HG02970 (cell line): ENCODE measurements around the gene MRPS21.
"Not testable (repeated sequence)": the region's sequence is repeated elsewhere in the genome, so short reads cannot be mapped to it uniquely, and the experiment has no call there.

Source experiments
- ATAC-seq: cut with Tn5 transposase; IDR thresholded peaks from one replicate; pipeline ENCODE4 v1.9.1; 2021; ENCODE audit warnings: mild to moderate bottlenecking, moderate library complexity, moderate number of reproducible peaks; ENCODE audit not compliant: unreplicated experiment, low FRiP score

Gene MRPS21

DNA sequence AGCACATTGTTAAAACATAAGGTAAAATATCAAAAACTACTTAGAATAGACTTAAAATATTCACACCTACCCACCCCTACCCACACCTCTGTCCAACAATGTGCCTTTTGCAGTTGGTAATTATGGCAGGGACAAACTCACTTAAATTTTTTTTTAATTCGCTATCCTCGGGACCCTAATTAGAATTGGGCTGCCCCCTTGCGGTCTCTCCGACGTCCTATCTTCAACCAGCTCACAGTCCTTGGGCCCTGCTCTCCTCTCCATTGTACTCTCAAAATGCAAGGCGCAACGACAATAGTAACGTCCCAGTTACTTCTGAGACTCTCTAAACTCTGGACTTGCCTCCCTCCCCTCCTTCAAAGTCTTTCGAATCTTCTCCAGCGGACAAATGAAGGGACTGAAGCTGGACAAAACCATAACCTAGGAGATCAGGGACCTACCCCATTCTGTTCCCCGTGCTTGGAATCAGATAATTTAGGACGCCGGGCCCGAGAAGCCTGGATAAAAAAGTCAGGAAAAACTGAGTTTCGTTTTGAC, 12.4 kb upstream of the MRPS21 start:
- no peak for ATAC-seq

DNA sequence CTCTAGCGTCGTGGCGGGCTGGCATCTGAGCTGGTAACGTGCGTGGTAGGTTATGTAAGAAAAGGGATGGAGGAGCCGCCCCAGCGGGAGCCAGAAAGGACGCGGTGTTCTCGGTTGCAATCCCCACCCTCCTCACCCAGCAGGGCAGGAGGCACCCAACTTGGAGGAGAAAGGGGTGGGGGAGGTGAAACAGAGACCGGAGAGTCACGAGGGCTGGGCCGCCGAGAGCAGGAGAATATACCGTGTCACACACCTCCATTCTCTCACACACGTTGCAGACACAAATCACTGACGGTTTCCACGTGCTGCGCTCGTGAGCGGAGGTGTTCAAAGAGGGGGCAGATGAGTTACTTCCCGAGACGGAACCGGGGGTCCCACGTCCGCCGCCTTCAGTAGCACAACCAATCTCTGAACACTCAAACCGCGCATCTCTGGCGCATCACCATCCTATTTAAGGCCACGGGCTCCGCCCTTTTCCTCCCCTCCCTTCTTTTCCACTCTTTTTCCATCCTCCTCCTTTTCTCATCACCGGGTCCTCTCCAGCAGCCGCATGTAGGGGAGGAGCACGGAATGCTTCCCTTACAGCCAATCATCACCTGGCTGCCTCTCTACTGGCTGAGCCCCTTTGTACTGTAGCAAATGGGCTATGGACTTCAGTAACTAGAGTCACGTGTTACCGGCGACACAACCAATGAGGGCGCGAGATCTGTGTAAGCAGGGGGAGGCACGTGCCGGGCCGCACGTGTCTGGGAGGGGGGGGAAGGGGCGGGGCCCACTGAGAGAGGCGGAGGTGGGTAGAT, 11.7 kb upstream of the MRPS21 start, which contains the start of gene CIART:
TSS of gene CIART (plus strand) at position 797 of the 800 bp plus-strand sequence. CDS start 714 bp downstream, outside the sequence.
- no peak for ATAC-seq

DNA sequence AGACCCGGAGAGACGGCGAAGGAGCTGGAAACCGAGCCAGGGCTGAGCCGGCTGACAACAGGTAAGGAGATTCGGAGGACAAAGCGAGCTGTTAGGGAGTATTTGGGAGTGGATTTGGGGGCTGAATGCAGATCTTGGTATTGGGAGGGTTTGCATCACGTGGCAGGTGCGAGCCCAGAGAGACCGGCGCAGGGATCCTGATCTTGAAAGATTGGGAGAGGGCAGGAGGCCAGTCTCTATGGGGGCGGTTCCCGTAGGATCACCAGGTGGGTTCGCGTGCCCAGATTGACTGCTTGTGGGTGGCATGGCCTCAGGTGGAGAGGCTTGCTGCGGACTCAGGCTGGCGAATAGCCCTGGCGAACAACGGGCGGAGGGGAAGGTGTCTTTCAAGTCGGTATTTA, 11.1 kb upstream of the MRPS21 start:
- ATAC-seq = no peak

DNA sequence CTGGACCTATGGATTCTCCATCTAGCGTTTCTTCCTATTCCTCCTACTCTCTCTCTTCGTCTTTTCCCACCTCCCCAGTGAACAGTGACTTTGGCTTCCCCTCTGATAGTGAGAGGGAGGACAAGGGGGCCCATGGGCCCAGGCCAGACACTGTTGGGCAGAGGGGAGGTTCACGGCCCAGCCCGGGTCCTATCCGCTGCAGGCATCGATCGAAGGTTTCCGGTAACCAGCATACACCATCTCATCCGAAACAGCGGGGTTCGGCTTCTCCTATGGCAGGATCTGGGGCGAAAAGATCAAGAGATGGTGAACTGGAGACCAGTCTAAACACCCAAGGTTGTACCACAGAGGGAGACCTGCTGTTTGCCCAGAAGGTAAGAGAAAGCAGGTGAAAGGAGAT, 10.4 kb upstream of the MRPS21 start:
- no peak for ATAC-seq

DNA sequence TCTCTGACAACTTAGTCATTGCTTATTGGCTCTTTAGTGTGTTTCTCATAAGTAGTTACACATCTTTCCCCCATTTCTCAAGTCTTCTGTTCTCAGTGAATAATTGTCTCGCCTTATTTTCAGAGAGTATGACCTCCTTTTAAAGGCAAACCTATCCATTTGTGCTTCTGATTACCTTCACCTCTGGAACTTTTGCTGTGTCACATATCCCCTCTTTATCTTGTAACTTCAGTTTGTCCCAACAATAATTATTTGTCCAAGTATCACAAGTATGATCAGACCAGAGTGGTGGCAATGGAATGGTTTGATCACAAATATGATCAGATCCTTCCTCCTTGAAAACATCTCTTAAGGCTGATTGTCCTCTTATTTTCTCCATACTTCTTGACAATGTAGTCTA, 5.3 kb upstream of the MRPS21 start:
- no peak for ATAC-seq

DNA sequence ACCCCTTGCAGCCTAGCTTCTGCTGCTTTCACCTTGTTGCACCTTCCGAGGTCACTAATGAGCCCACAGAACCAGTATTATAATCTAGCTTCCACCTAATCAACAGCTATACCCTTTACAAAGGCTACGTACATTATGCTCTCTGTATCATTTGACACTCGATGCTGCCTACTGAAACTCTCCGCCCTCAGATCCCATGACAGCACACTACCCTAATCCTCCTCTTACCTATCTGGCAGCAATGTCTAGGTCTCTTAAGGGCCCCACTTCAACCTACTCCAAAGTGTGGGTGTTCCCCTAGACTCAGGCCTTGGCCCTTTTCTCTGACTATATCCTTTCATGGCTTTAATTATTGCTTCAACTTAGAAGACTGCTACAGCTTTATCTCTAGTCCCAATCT, 4.8 kb upstream of the MRPS21 start:
- ATAC-seq = no peak

DNA sequence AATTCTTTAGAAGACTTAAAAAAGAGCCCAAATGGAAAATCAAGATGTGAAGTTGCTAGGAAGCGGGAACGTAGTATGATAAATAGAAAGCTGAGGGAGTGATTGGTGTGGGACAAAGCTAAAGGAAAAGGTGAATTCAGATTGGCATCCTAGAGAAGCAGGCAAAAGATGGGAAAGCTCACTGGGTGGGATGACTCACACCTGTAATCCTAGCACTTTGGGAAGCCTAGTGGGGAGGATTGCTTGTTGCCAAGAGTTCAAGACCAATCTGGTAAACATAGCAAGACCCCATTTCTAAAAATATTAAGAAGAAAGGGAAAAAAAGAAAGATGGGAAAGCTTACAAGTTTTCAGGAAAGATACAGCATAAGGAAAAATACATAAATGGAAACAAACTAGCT, 1.8 kb downstream of the MRPS21 start:
- ATAC-seq = no peak

DNA sequence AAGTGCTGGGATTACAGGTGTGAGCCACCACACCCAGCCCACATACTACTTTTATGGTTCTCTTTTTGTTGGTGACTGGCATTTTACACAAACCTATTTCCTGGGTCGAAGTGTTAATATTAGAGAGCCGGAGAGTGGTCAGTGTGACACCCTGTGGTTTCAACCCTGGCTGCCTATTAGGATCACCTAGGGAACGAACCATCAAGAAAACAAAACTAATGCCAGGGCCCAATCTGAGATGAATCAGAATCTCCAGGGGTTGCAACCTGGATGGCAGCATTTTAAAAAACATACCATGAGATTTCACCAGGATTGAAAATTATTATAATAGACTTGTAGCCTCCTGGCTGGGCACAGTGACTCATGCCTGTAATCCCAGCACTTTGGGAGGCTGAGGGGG, 6.1 kb downstream of the MRPS21 start:
- no peak for ATAC-seq

DNA sequence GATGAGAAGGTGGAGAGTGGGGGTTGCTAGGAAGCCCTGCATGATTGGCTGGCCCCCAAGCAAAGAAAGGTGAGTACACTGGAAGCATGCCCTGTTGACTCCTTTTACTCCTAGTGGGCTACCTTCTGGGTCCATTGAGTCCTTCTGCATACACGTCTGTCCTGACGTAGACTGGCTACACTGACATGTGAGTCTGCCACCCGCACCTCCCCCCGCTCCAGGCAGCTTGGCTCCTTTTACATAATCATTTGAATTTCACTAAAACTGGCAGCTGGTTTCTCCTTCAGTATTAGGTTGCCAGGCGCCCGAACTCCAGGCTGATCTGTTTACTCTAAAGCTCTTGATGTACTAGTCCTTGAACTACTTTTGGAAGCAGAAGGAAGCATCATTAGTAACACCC, 8.7 kb downstream of the MRPS21 start:
- no peak for ATAC-seq

DNA sequence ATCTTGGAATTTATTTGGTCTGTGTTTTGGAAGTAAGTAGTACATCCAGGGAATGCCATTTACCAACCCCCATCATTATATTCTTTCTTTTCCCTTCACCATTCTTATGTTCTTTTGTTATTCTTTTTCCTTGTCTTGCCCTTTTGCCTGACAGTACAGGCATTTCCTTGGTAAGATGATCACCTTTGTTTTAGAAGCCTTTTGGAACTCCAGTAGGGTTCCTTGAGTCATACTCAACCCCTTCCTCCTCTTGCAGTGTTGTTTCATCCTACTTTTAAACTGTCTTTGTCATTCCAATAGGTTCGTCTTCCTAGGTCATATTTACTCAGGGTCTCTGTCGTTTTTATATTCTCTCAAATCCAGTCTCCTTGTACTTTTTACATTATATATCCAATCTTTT, 9.2 kb downstream of the MRPS21 start:
- ATAC-seq = no peak

DNA sequence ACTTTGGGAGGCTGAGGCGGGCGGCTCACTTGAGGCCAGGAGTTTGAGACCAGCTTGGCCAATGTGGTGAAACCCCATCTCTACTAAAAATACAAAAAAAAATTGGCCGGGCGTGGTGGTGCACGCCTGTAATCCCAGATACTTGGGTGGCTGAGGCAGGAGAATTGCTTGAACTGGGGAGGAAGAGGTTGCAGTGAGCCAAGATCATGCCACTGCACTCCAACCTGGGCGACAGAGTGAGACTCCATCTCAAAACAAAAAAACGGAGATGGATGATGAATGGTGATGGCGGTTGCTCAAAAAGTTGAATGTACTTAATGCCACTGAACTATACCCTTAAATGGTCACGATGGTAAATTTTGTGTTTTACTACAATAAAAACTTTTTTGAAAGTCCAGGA, 14.9 kb downstream of the MRPS21 start:
- ATAC-seq = not testable (repeated sequence)

DNA sequence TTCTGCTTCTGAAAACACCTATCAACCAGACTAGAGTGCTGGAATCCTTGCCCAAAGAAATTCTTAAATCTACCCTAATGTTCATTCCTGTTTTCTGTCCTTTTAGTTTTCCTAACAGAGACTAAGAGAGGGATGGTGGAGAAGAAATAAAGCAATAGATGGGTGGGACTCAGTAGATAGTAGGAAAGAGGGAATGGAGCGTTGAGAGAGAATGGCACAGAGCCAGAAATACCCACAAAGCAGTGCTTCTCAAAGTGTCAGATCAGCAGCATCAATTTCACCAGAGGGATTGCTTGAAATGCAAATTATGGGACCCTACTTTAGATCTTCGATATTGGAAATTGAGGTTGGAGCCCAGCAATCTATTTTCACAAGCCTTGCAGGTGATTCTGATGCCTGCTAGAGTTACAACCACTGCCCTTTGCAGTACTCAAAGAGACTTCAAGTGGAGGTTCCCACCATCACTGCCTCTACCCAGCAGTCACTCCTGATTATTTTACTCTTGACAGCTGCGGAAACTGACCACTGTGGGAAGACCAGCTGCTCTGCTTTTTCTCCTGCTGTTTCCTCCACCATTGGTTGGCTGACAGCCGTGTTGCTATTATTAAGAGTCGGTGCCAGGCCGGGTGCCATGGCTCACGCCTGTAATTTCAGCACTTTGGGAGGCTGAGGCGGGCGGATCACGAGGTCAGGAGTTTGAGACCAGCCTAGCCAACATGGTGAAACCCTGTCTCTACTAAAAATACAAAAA, 16.3 kb downstream of the MRPS21 start:
- ATAC-seq = no peak

DNA sequence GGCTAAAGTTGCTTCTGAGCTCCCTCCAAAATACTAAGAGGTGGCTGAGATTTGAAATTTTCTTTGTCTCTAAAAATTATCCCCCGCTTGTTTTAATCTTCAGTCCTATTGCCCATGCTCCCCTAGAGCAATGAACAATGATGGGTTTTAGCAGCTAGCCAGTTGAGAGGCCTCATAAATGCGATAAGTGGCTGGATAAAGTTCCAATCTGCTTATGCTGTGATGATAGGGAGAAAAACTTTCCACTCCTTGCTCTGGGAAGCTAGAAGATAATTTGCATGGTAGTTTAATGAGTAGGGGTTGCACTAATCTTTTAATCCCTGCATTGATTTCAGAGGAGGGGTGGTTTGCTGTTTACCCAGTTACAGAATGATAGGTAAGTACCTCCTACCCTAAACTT, 18.1 kb downstream of the MRPS21 start:
- no peak for ATAC-seq

DNA sequence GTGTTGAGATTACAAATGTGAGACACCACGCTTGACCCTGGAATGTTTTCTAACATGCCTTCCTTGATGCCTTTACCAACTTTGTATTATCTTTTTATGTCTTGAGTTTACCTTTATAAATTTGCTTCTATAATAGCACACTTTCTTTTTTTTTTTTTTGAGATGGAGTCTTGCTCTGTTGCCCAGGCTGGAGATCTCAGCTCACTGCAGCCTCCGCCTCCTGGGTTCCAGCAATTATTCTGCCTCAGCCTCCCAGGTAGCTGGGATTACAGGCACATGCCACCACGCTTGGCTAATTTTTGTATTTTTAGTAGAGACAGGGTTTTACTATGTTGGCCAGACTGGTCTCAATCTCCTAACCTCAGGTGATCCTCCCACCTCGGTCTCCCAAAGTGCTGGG, 21.0 kb downstream of the MRPS21 start:
- not testable (repeated sequence) for ATAC-seq

DNA sequence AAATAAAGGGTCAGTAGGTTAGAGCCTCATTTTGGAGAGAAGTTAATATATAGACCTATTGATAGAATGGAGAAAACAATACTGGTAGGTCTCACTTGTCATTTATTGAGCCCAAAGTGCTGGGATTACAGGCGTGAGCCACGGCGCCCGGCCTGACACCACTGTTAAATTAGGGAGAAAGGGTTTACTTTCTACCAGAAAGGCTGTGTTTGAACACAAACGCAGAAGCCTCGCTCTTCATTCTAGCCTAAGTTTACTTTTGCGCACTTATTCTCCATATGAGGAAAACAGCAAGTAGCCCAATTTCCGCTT, 27.0 kb downstream of the MRPS21 start:
- ATAC-seq = no peak

DNA sequence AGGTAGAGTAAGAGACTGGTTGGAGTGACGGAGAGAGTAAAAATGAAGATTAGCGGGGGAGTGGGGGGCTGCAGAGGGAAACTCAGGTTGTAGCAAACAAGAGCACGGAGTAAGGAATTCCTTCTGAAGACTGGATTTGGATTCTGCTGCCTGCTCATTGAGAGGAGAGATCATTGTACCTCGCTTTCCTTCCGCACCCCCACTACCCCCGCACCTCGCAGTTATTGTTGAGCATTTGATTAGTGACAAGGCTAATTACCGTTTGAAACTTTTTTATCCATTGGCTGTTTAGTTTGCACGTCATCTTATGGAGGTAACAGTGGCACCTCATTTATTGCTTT, 28.1 kb downstream of the MRPS21 start:
- no peak for ATAC-seq

DNA sequence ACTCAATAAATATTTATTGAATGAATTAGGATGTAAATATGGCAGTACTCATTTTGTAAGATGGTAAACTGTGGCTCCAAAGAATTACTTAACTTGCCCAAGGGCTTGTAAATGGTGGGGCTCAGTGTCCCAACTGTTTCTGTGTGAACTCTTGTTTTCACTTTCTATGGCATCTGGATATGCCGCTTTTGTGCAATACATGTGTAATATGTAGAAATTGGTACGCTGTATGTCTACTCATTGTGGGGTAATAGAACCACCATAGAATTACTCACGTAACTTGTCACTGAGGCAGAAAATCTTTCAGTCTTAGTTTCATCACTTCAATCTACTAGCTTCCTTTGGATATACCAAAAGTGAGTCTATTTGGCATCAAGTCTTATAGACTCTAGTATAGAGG, 28.6 kb downstream of the MRPS21 start:
- no peak for ATAC-seq

DNA sequence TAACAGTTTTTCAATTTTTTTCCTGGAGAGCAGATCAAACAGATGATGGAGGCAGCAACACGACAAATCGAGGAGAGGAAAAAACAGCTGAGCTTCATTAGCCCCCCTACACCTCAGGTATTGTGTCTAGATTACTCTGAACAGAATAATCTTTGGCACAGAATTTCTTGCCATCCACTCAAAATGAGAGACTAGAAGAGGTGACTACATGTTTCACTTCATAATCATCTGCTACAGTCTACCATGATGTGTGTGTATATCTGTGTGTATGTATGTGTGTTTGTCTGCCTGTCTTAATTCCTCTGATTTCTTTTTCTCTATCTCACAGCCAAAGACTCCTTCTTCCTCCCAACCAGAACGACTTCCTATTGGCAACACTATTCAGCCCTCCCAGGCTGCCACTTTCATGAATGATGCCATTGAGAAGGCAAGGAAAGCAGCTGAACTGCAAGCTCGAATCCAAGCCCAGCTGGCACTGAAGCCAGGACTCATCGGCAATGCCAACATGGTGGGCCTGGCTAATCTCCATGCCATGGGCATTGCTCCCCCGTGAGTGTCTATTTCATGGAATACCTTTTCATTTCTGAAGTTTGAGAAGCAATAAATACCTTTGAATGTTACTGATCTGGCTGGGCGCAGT, 39.1 kb downstream of the MRPS21 start:
- ATAC-seq = no peak

DNA sequence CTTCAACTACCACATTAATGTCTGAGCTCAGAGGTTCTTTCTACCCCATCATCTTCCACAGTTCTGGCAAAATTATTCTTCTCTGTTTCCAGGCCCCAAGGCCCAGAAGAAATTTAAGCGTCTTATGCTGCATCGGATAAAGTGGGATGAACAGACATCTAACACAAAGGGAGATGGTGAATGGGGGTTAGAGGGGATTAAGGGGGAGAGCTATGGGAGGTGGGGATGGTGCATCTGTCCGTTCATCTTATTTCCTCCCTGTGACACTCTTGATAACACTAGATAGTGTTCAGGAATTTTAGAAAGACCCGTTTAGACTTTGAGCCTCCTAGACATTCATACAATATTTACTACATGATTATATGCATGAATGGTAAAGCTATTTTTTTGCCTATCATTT, 52.7 kb downstream of the MRPS21 start:
- ATAC-seq = no peak

DNA sequence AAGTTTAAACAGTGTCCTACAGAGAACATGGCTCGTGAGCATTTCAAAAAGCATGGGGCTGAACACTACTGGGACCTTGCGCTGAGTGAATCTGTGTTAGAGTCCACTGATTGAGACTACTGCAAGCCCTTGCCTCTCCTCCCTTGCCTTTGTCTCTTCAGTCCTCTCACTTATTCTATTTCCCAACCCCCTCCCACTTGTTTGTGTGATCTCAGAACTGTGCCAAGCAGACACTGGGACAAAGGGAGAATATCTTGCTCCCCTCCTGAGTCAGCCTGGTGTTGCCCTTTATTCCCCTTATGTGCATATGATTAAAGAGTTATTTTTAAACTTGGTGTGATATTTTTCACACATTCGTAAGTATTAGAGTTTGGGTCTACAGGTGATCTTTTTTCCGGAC, 59.2 kb downstream of the MRPS21 start:
- no peak for ATAC-seq
